Prostate gland (tissue), 2 donors: Measurements from ENCODE around the gene COX19. TPM values are rescaled to one million over a fixed set of nuclear protein-coding genes. Genes with fewer than 3 reads are reported as not detected.

Experiments
- DNase-seq: peaks from one replicate; pipeline ENCODE4 v3.0.0-alpha.2; 2019; ENCODE audit warnings: low spot score
- H3K27ac ChIP-seq, 2 donors: fragments of 200-600 bp; sonication (generic); 2 replicates each; pipeline ENCODE4 v1.5.1; 2017 to 2019
- H3K27me3 ChIP-seq: fragments of 200-600 bp; sonication (generic); replicated peaks from 2 replicates; pipeline ENCODE4 v1.5.1; 2019; ENCODE audit not compliant: insufficient read depth
- H3K36me3 ChIP-seq, 2 donors: fragments of 200-600 bp; sonication (generic); 1 replicate in 1 of 2; 2 replicates in 1 of 2; pipeline versions ENCODE4 v1.5.1 to v1.8.1; 2017 to 2019
- H3K4me1 ChIP-seq: fragments of 200-600 bp; sonication (generic); replicated peaks from 2 replicates; pipeline ENCODE4 v1.5.1; 2019
- H3K4me3 ChIP-seq, 2 donors: fragments of 200-600 bp; sonication (generic); 2 replicates each; pipeline ENCODE4 v1.5.1; 2017 to 2019
- H3K9me3 ChIP-seq: fragments of 200-600 bp; sonication (generic); 2 replicates; pipeline ENCODE4 v1.5.1; 2017
- POLR2A ChIP-seq: fragments of 450-650 bp; IDR thresholded peaks from one replicate; pipeline ENCODE4 v1.6.1; 2016; ENCODE audit warnings: antibody characterized with exemption, mild to moderate bottlenecking
- POLR2AphosphoS5 ChIP-seq: sonication (generic); formaldehyde crosslinking; IDR thresholded peaks from one replicate; pipeline ENCODE4 v1.6.1; 2017; ENCODE audit warnings: antibody characterized with exemption
- WGBS: methylation state at CpG from one replicate; pipeline ENCODE4 v1.1.5; 2018; 5-methylcytosine and 5-hydroxymethylcytosine counted together
- intact Hi-C: fragments of 100-400 bp; cut with DNase I; formaldehyde crosslinking; loops from one replicate; pipeline ENCODE4 v1.14.2; 2022
- total RNA-seq, 2 donors: library from RNA; depleted of rRNA; stranded (reverse); fragments of >200 nt; gene quantifications; one replicate each; pipeline ENCODE4 v1.1.0, GENCODE V29; 2016
- TF ChIP-seq, protein P1 (sequence below), 4 experiments: fragments of 200-600 bp in 2 of 4; fragments of 450-650 bp in 2 of 4; sonication (generic) in 2 of 4; IDR thresholded peaks; 1 replicate in 3 of 4; 2 replicates in 1 of 4; pipeline ENCODE4 v1.5.1; 2016 to 2019; ENCODE audit warnings: antibody characterized with exemption in 4 of 4, mild to moderate bottlenecking in 2 of 4, moderate library complexity in 2 of 4

Gene COX19
- total RNA-seq, 2 donors from 2014 or later: 11.3 to 17.0 TPM

DNA sequence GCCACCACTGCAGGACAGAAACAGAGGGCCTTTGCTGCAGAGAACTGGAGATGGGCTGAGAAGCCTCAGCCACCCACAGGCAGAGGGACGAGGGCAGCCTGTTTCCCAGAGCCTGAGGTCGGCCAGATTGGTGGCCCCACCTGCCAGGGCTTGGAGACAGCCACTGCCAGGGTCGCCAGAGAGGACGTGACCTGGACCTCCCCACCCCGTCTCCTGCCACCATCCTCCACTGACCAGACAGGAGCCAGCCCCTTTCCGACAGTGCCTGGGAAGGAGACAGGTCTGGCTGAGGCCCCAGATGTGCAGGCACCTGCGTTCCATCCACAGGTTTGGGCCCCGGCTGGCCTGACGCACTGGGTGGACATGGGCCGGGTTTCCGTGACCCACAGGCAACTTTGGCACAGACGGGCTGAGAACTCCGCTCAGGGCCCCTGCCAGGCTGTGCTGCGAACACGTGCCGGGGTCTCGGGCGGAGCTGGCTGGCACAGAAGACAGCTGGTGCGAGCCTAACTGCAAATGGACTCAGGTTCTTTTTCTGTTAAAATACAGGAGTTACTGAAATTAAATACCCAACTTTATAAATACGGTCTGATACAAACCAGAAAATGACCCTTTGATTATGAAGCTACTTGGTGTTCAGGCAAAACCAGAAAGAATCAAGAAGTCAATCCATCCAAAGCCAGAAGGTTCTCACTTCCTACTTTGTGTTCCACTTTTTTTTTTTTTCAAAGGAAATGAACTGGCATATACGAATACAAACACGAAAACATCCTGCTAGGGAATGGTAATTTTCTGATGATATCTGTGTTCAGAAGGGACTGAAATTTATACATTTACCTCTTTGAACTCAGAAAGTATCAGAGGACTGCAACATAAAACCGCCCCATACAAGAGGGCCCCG is 6.9 kb downstream of the COX19 start:
- Histone ChIP-seq H3K27ac (no peak overlapping the region), H3K27me3 (no peaks in the 10 kb centered on the region), H3K36me3 (peaks cover 0 to 8% of the 10 kb centered on the region in 2 donors), H3K4me1 (peaks cover 1% of the 10 kb centered on the region), H3K9me3 (no peaks in the 10 kb centered on the region), H3K4me3 (no peak overlapping the region)
- DNase-seq: no peak
- TF ChIP-seq POLR2A (no peak), POLR2AphosphoS5 (no peak)
- TF ChIP-seq, protein P1, sequence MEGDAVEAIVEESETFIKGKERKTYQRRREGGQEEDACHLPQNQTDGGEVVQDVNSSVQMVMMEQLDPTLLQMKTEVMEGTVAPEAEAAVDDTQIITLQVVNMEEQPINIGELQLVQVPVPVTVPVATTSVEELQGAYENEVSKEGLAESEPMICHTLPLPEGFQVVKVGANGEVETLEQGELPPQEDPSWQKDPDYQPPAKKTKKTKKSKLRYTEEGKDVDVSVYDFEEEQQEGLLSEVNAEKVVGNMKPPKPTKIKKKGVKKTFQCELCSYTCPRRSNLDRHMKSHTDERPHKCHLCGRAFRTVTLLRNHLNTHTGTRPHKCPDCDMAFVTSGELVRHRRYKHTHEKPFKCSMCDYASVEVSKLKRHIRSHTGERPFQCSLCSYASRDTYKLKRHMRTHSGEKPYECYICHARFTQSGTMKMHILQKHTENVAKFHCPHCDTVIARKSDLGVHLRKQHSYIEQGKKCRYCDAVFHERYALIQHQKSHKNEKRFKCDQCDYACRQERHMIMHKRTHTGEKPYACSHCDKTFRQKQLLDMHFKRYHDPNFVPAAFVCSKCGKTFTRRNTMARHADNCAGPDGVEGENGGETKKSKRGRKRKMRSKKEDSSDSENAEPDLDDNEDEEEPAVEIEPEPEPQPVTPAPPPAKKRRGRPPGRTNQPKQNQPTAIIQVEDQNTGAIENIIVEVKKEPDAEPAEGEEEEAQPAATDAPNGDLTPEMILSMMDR (IDR thresholded peaks at IDR 0.05): no peak
- WGBS: 89% methylated on average over 24 of the region's 24 CpGs
- intact Hi-C loops: no loop called here

DNA sequence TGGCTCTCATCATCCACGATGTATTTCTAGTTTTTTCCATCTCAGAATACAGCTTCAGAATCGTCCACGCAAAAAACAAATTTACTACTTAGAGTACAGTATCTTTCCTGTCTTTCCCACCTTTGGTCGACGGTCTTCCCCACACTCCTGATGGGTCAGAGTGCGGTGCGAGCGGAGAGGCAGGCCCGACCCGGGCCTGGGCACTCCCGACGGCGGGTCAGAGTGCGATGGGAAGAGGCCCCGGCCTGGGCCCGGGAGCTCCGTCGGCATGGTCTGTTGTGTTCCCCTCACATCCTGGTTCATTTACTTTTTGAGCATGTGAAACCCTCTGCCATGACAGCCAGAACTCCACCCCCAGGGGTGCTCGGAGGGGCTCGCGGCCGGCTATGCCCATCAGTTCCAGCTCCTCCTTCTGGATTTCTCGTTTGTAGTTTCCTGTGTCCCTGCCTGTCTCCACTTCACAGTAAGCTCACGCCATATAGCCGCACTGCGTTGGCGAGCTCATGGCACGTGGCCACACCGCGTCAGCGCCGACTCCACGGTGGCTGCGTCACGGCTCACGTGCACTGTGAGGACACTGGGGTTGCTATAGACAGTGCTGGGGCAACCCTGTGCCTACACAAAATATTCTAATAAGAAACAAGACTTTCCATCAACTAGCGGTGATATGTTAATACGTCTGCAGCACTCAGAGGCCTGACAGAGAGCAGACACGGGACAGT is 7.8 kb downstream of the COX19 start:
- Histone ChIP-seq H3K36me3 (peaks cover 0 to 2% of the 10 kb centered on the region in 2 donors), H3K9me3 (no peaks in the 10 kb centered on the region), H3K4me1 (no peaks in the 10 kb centered on the region), H3K27me3 (no peaks in the 10 kb centered on the region), H3K4me3 (no peak overlapping the region), H3K27ac (no peak overlapping the region)
- intact Hi-C loops: no loop called here
- no peak for TF ChIP-seq POLR2AphosphoS5
- TF ChIP-seq POLR2A: no peak
- DNase-seq: no peak
- 90% methylated on average over 39 of the region's 39 CpGs for WGBS

DNA sequence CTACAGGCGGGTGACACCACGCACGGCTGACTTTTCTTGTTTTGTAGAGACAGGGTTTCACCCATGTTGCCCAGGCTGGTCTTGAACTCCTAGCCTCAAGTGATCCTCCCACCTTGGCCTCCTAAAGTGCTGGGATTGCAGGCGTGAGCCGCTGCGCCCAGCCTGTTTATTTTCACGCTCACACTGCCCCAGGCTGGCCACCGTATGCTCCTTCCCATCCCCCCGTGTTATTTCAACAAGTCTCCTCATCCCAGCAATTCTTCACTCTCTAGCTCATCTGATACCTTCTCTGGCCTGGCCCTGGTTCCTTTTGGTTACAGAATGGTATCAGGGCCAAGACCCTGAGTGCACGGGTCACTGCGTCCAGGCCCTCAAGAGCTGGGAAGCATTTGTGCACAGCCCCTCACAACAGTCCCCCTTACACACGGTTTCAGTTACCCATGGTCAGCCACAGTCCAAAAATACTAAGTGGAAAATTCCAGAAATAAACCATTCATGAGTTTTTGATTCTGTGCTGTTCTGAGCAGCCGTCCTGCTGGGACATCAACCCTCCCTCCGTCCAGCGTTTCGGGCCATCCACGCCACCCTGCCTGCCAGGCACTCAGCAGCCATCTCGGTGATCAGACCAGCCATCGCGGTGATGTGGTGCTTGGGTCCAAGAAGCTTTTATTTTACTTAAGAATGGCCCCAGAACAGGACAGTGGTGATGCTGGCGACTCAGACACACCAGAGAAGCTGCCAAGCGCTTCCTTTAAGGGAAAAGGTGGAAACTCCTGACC is 8.9 kb downstream of the COX19 start:
- DNase-seq: no peak
- Histone ChIP-seq H3K4me1 (no peaks in the 10 kb centered on the region), H3K9me3 (no peaks in the 10 kb centered on the region), H3K27ac (no peak overlapping the region), H3K27me3 (no peaks in the 10 kb centered on the region), H3K36me3 (no peaks in the 10 kb centered on the region), H3K4me3 (no peak overlapping the region)
- intact Hi-C loops: no loop called here
- 79% methylated on average over 22 of the region's 22 CpGs for WGBS
- TF ChIP-seq POLR2A (no peak), POLR2AphosphoS5 (no peak)
- TF ChIP-seq, protein P1 (IDR thresholded peaks at IDR 0.05): no peak

DNA sequence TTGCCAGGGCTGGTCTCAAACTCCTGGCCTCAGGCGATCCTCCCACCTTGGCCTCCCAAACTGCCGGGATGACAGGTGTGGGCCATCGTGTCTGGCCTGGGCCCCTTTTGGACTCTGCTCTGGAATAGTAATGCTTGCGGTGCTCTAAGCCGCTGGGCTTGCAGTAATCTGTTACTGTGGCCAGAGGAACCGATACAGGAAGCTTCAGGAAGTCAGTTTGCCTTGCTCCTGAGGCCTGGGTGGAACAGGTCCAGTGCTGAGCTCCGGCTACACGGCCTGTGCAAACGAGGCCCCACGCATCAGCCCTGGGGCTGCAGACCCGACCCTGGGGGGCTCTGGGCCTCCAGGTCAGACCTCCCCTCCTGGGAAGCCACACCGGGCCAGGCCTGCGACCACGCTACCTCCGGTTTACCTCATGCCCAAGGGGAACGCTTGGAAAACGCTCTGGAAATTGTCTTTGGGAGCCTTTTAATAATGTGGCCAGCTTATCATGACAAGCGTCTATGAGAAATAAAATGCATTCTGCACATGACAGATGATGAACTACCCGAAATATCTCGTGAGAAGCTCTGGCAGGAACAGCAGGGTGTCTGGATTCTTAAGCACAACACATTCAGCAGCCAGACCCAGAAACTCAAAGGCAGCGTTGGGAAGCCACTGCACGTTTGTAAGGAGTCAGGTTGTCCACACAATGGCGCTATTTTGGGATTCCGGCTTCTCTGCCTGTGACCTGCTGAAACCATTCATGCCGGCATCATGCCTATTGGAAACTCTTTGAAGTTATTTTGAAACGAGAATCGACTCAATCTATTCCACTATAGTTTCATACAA is 10.7 kb downstream of the COX19 start:
- Histone ChIP-seq H3K27ac (no peak overlapping the region), H3K36me3 (no peaks in the 10 kb centered on the region), H3K9me3 (no peaks in the 10 kb centered on the region), H3K4me3 (no peak overlapping the region), H3K4me1 (no peaks in the 10 kb centered on the region), H3K27me3 (no peaks in the 10 kb centered on the region)
- TF ChIP-seq, protein P1 (IDR thresholded peaks at IDR 0.05): no peak
- no peak for TF ChIP-seq POLR2A
- intact Hi-C loops: no loop called here
- 54% methylated on average over 27 of the region's 27 CpGs for WGBS
- no peak for DNase-seq
